ENCODE measurements around the gene DEDD2. TPM values are rescaled to one million over a fixed set of nuclear protein-coding genes. Genes with fewer than 3 reads are reported as not detected.

Gene DEDD2
- total RNA-seq, 2 experiments from 2014 or later = 41.3 to 42.2 TPM

- Mint-ChIP-seq H3K4me3 (no peak overlapping the region), H3K27ac (peak overlapping the region; percentile 28), H3K4me1 (peaks cover 10% of the 10 kb centered on the region), H3K9me3 (no peaks in the 10 kb centered on the region), H3K36me3 (peaks cover 29% of the 10 kb centered on the region), H3K27me3 (no peaks in the 10 kb centered on the region)
- no peak for DNase-seq
- POLR2A ChIA-PET = interaction anchor here (1.5 to 1.6 kb wide), 2 partner anchors 10 to 12 kb away, joined by 5 to 8 read pairs; partner anchors contain the start of genes GSK3A and ZNF526
- ATAC-seq (ENCODE audit: low read depth) = no peak
Observed at GRCh38 chr19:42230571-42230970, 13.1 kb upstream of the DEDD2 start.

GRCh38 chr19:42229855-42230351, 12.4 kb upstream of the DEDD2 start:
- ATAC-seq (ENCODE audit: low read depth) (no peak), DNase-seq (no peak)
- no peak overlapping the region for H3K4me3 Mint-ChIP-seq
- no peaks in the 10 kb centered on the region for H3K9me3 Mint-ChIP-seq
- POLR2A ChIA-PET = interaction anchor here (1.5 to 1.6 kb wide), 2 partner anchors 9 to 12 kb away, joined by 5 to 8 read pairs; partner anchors contain the start of genes GSK3A and ZNF526
- no peaks in the 10 kb centered on the region for H3K27me3 Mint-ChIP-seq
- H3K36me3 Mint-ChIP-seq = peaks cover 30% of the 10 kb centered on the region
- H3K4me1 Mint-ChIP-seq = peaks cover 10% of the 10 kb centered on the region
- peak overlapping the region; percentile 70 for H3K27ac Mint-ChIP-seq

- H3K27me3 Mint-ChIP-seq = no peaks in the 10 kb centered on the region
- ATAC-seq (ENCODE audit: low read depth) (no peak), DNase-seq (no peak)
- H3K27ac Mint-ChIP-seq = peak overlapping the region; percentile 60
- H3K4me3 Mint-ChIP-seq = no peak overlapping the region
- POLR2A ChIA-PET = interaction anchor here (1.5 to 1.6 kb wide), 2 partner anchors 9 to 13 kb away, joined by 5 to 8 read pairs; partner anchors contain the start of genes GSK3A and ZNF526
- H3K36me3 Mint-ChIP-seq = peaks cover 30% of the 10 kb centered on the region
- H3K9me3 Mint-ChIP-seq = no peaks in the 10 kb centered on the region
- H3K4me1 Mint-ChIP-seq = peaks cover 10% of the 10 kb centered on the region
Observed at GRCh38 chr19:42229301-42229854, 11.9 kb upstream of the DEDD2 start.

GRCh38 chr19:42228641-42229040, 11.2 kb upstream of the DEDD2 start:
- DNase-seq = no peak
- Mint-ChIP-seq H3K4me1 (peaks cover 10% of the 10 kb centered on the region), H3K27ac (no peak overlapping the region), H3K9me3 (no peaks in the 10 kb centered on the region), H3K4me3 (no peak overlapping the region), H3K36me3 (peaks cover 30% of the 10 kb centered on the region), H3K27me3 (no peaks in the 10 kb centered on the region)
- no peak for ATAC-seq (ENCODE audit: low read depth)
- POLR2A ChIA-PET = no interaction called here

GRCh38 chr19:42226886-42227285, 9.4 kb upstream of the DEDD2 start:
- Mint-ChIP-seq H3K36me3 (peaks cover 27% of the 10 kb centered on the region), H3K4me3 (no peak overlapping the region)

GRCh38 chr19:42225718-42226292, 8.3 kb upstream of the DEDD2 start:
- H3K27me3 Mint-ChIP-seq = no peaks in the 10 kb centered on the region
- no peak overlapping the region for H3K27ac Mint-ChIP-seq
- DNase-seq (no peak), ATAC-seq (ENCODE audit: low read depth) (no peak)
- POLR2A ChIA-PET = interaction anchor here (0.6 to 0.9 kb wide), 2 partner anchors 26 to 114 kb away, joined by 3 read pairs; no protein-coding TSS in a partner anchor
- no peak overlapping the region for H3K4me3 Mint-ChIP-seq
- peaks cover 20% of the 10 kb centered on the region for H3K4me1 Mint-ChIP-seq
- peaks cover 27% of the 10 kb centered on the region for H3K36me3 Mint-ChIP-seq
- H3K9me3 Mint-ChIP-seq = no peaks in the 10 kb centered on the region

More at GRCh38 chr19:42226886-42227285, 9.4 kb upstream of the DEDD2 start:
- POLR2A ChIA-PET = no interaction called here
- no peak overlapping the region for H3K27ac Mint-ChIP-seq
- DNase-seq (no peak), ATAC-seq (ENCODE audit: low read depth) (no peak)
- peaks cover 19% of the 10 kb centered on the region for H3K4me1 Mint-ChIP-seq
- H3K27me3 Mint-ChIP-seq = no peaks in the 10 kb centered on the region
- H3K9me3 Mint-ChIP-seq = no peaks in the 10 kb centered on the region

GRCh38 chr19:42224940-42225717, 7.7 kb upstream of the DEDD2 start:
- peaks cover 21% of the 10 kb centered on the region for H3K4me1 Mint-ChIP-seq

GRCh38 chr19:42220751-42221097, 3.2 kb upstream of the DEDD2 start:
- Mint-ChIP-seq H3K9me3 (no peaks in the 10 kb centered on the region), H3K27me3 (no peaks in the 10 kb centered on the region), H3K4me1 (peaks cover 34% of the 10 kb centered on the region), H3K4me3 (peak overlapping the region; percentile 97), H3K36me3 (peaks cover 23% of the 10 kb centered on the region), H3K27ac (peak overlapping the region; percentile 95)
- POLR2A ChIA-PET = interaction anchor here (0.8 to 2.3 kb wide), 10 partner anchors 10 to 59 kb away, joined by 3 to 7 read pairs (median 4); partner anchors contain the start of gene GSK3A
- DNase-seq = no peak
- no peak for ATAC-seq (ENCODE audit: low read depth)

More at GRCh38 chr19:42224940-42225717, 7.7 kb upstream of the DEDD2 start:
- Mint-ChIP-seq H3K36me3 (peaks cover 29% of the 10 kb centered on the region), H3K4me3 (no peak overlapping the region), H3K27ac (no peak overlapping the region), H3K9me3 (no peaks in the 10 kb centered on the region), H3K27me3 (no peaks in the 10 kb centered on the region)
- no peak for DNase-seq
- POLR2A ChIA-PET = interaction anchor here (0.9 kb wide), 1 partner anchor 26 kb away, joined by 3 read pairs; no protein-coding TSS in a partner anchor
- ATAC-seq (ENCODE audit: low read depth) = no peak

GRCh38 chr19:42219812-42220750, 2.6 kb upstream of the DEDD2 start, which contains the start of gene ZNF526:
ZNF526 (plus strand) TSS chr19:42220312; CDS start chr19:42224404, 4,092 bp downstream.
- peak within 1 kb of the TSS; percentile 95 for H3K27ac Mint-ChIP-seq
- peak; percentile 97 for DNase-seq
- H3K4me3 Mint-ChIP-seq = peak within 1 kb of the TSS; percentile 97
- H3K27me3 Mint-ChIP-seq = no peaks in the 10 kb centered on the region
- H3K9me3 Mint-ChIP-seq = no peaks in the 10 kb centered on the region
- POLR2A ChIA-PET = interaction anchor here (0.6 to 2.3 kb wide), 15 partner anchors 10 to 144 kb away, joined by 3 to 18 read pairs (median 5); partner anchors contain the start of genes GSK3A and ZNF574
- peaks cover 40% of the 10 kb centered on the region for H3K4me1 Mint-ChIP-seq
- peak; percentile 82 for ATAC-seq (ENCODE audit: low read depth)
- H3K36me3 Mint-ChIP-seq = peaks cover 24% of the 10 kb centered on the region

- H3K36me3 Mint-ChIP-seq = peaks cover 31% of the 10 kb centered on the region
- peaks cover 55% of the 10 kb centered on the region for H3K4me1 Mint-ChIP-seq
- no peaks in the 10 kb centered on the region for H3K27me3 Mint-ChIP-seq
- DNase-seq (peak; percentile 66), ATAC-seq (ENCODE audit: low read depth) (no peak)
- peak overlapping the region; percentile 95 for H3K27ac Mint-ChIP-seq
- POLR2A ChIA-PET = interaction anchor here (0.8 to 2.2 kb wide), 9 partner anchors 9 to 85 kb away, joined by 3 to 14 read pairs (median 3); partner anchors contain the start of genes GSK3A and POU2F2
- peak overlapping the region; percentile 93 for H3K4me3 Mint-ChIP-seq
- no peaks in the 10 kb centered on the region for H3K9me3 Mint-ChIP-seq
Observed at GRCh38 chr19:42216653-42217519, 591 bp downstream of the DEDD2 start.

GRCh38 chr19:42214810-42215485, 2.5 kb downstream of the DEDD2 start:
- Mint-ChIP-seq H3K4me1 (peaks cover 53% of the 10 kb centered on the region), H3K4me3 (no peak overlapping the region)
- POLR2A ChIA-PET = interaction anchor here (1.0 kb wide), 1 partner anchor 16 kb away, joined by 5 read pairs; no protein-coding TSS in a partner anchor

More at GRCh38 chr19:42214810-42215485, 2.5 kb downstream of the DEDD2 start:
- H3K36me3 Mint-ChIP-seq = peaks cover 29% of the 10 kb centered on the region
- no peaks in the 10 kb centered on the region for H3K9me3 Mint-ChIP-seq
- no peak for DNase-seq
- H3K27me3 Mint-ChIP-seq = no peaks in the 10 kb centered on the region
- H3K27ac Mint-ChIP-seq = no peak overlapping the region
- no peak for ATAC-seq (ENCODE audit: low read depth)

All from activated naive CD8-positive, alpha-beta T cell treated with anti-CD3 and anti-CD28 coated beads, Interleukin-2, amount 10 ng/mL, durations not matched to agents 7 days and 5 days (primary cell).